Vagina (tissue), 2 donors: ENCODE data around the gene STYK1. TPM values are rescaled to one million over a fixed set of nuclear protein-coding genes. Genes with fewer than 3 reads are reported as not detected.

ENCODE experiments used
- DNase-seq, 2 donors: peaks; one replicate each; pipeline ENCODE4 v3.0.0-alpha.2; 2017; ENCODE audit errors: extremely low spot score in 2 of 2
- H3K27ac ChIP-seq: fragments of 200-600 bp; sonication (generic); one replicate; pipeline ENCODE4 v1.5.1; 2019
- H3K27me3 ChIP-seq: fragments of 200-600 bp; sonication (generic); one replicate; pipeline ENCODE4 v1.5.1; 2019
- H3K36me3 ChIP-seq, 2 donors: fragments of 200-600 bp; sonication (generic); one replicate each; pipeline ENCODE4 v1.5.1; 2017 to 2019
- H3K4me1 ChIP-seq: fragments of 200-600 bp; sonication (generic); one replicate; pipeline ENCODE4 v1.5.1; 2019
- H3K4me3 ChIP-seq, 2 donors: fragments of 200-600 bp; sonication (generic); 1 replicate in 1 of 2; 2 replicates in 1 of 2; pipeline ENCODE4 v1.5.1; 2016 to 2019
- H3K9me3 ChIP-seq: fragments of 200-600 bp; sonication (generic); one replicate; pipeline ENCODE4 v1.5.1; 2019
- CTCF ChIP-seq, 3 experiments: fragments of 450-650 bp in 2 of 3; fragments of 200-600 bp in 1 of 3; sonication (generic) in 1 of 3; IDR thresholded peaks; one replicate each; pipeline ENCODE4 v1.5.1; 2017 to 2019; ENCODE audit warnings: antibody characterized with exemption in 3 of 3, mild to moderate bottlenecking in 2 of 3, moderate library complexity in 2 of 3
- POLR2A ChIP-seq, 2 donors: fragments of 450-650 bp; IDR thresholded peaks; one replicate each; pipeline ENCODE4 v1.6.1; 2017; ENCODE audit warnings: antibody characterized with exemption in 2 of 2, mild to moderate bottlenecking in 2 of 2, moderate library complexity in 2 of 2
- POLR2AphosphoS5 ChIP-seq, 2 donors: sonication (generic); formaldehyde crosslinking; IDR thresholded peaks; one replicate each; pipeline ENCODE4 v1.9.0; 2017; ENCODE audit warnings: antibody characterized with exemption in 2 of 2, mild to moderate bottlenecking in 2 of 2, low read depth in 1 of 2; ENCODE audit not compliant: insufficient read depth in 1 of 2
- intact Hi-C: fragments of 100-400 bp; cut with DNase I; formaldehyde crosslinking; loops from one replicate; pipeline ENCODE4 v1.15.1; 2023
- total RNA-seq: library from RNA; depleted of rRNA; stranded (reverse); fragments of >200 nt; gene quantifications from one replicate; pipeline ENCODE4 v1.2.3, GENCODE V29; 2016

The STYK1 gene
- total RNA-seq, 1 donor from 2014 or later, result 6.4 TPM

GRCh38 chr12:10632226-10632625, 41.6 kb downstream of the STYK1 start:
- no peak overlapping the region for H3K27ac ChIP-seq
- H3K9me3 ChIP-seq, result no peaks in the 10 kb centered on the region
- no peak for DNase-seq

GRCh38 chr12:10624605-10625004, 49.2 kb downstream of the STYK1 start:
- intact Hi-C loops, result no loop called here
- Histone ChIP-seq H3K36me3 (no peaks in the 10 kb centered on the region), H3K27ac (no peak overlapping the region)

More at GRCh38 chr12:10632226-10632625, 41.6 kb downstream of the STYK1 start:
- Histone ChIP-seq H3K27me3 (no peaks in the 10 kb centered on the region), H3K4me1 (no peaks in the 10 kb centered on the region), H3K4me3 (no peak overlapping the region), H3K36me3 (no peaks in the 10 kb centered on the region)
- intact Hi-C loops, result no loop called here
- no peak for TF ChIP-seq POLR2A (IDR thresholded peaks at IDR 0.05)
- no peak for TF ChIP-seq CTCF (IDR thresholded peaks at IDR 0.05)
- TF ChIP-seq POLR2AphosphoS5 (IDR thresholded peaks at IDR 0.05; ENCODE audit: insufficient read depth in 1 of 2, low read depth in 1 of 2), result no peak

GRCh38 chr12:10623131-10623530, 50.7 kb downstream of the STYK1 start:
- Histone ChIP-seq H3K36me3 (no peaks in the 10 kb centered on the region), H3K27me3 (no peaks in the 10 kb centered on the region), H3K27ac (no peak overlapping the region), H3K4me1 (no peaks in the 10 kb centered on the region), H3K4me3 (no peak overlapping the region), H3K9me3 (no peaks in the 10 kb centered on the region)
- TF ChIP-seq POLR2AphosphoS5 (IDR thresholded peaks at IDR 0.05; ENCODE audit: insufficient read depth in 1 of 2, low read depth in 1 of 2) (no peak), CTCF (IDR thresholded peaks at IDR 0.05) (no peak)
- intact Hi-C loops, result no loop called here
- no peak for DNase-seq

More at GRCh38 chr12:10624605-10625004, 49.2 kb downstream of the STYK1 start:
- H3K4me3 ChIP-seq, result no peak overlapping the region
- no peaks in the 10 kb centered on the region for H3K27me3 ChIP-seq
- DNase-seq, result no peak
- H3K4me1 ChIP-seq, result no peaks in the 10 kb centered on the region
- no peaks in the 10 kb centered on the region for H3K9me3 ChIP-seq
- TF ChIP-seq CTCF (IDR thresholded peaks at IDR 0.05) (no peak), POLR2AphosphoS5 (IDR thresholded peaks at IDR 0.05; ENCODE audit: insufficient read depth in 1 of 2, low read depth in 1 of 2) (no peak)

- H3K9me3 ChIP-seq, result no peaks in the 10 kb centered on the region
- no peaks in the 10 kb centered on the region for H3K4me1 ChIP-seq
- H3K27ac ChIP-seq, result no peak overlapping the region
- intact Hi-C loops, result no loop called here
- H3K27me3 ChIP-seq, result no peaks in the 10 kb centered on the region
- no peak overlapping the region for H3K4me3 ChIP-seq
- TF ChIP-seq CTCF (IDR thresholded peaks at IDR 0.05), result no peak
- no peak for DNase-seq
- no peaks in the 10 kb centered on the region for H3K36me3 ChIP-seq
Observed at GRCh38 chr12:10621278-10621677, 52.6 kb downstream of the STYK1 start.

GRCh38 chr12:10620078-10620779, 53.6 kb downstream of the STYK1 start:
- no peak for DNase-seq
- intact Hi-C loops, result no loop called here
- TF ChIP-seq POLR2A (IDR thresholded peaks at IDR 0.05) (no peak), CTCF (IDR thresholded peaks at IDR 0.05) (no peak), POLR2AphosphoS5 (IDR thresholded peaks at IDR 0.05; ENCODE audit: insufficient read depth in 1 of 2, low read depth in 1 of 2) (no peak)
- H3K27me3 ChIP-seq, result no peaks in the 10 kb centered on the region
- H3K36me3 ChIP-seq, result no peaks in the 10 kb centered on the region
- no peaks in the 10 kb centered on the region for H3K9me3 ChIP-seq
- no peak overlapping the region for H3K4me3 ChIP-seq
- H3K4me1 ChIP-seq, result no peaks in the 10 kb centered on the region
- H3K27ac ChIP-seq, result no peak overlapping the region
